ENCODE measurements around the gene VEGFD.

GRCh38 chrX:15413101-15413500 lies 28.9 kb upstream of the VEGFD start:
- no peak for TF ChIP-seq CTCF (IDR thresholded peaks at IDR 0.05)
- no peak for TF ChIP-seq POLR2A (IDR thresholded peaks at IDR 0.05; ENCODE audit: low read length)
- TF ChIP-seq ZC3H11A (IDR thresholded peaks at IDR 0.05) = no peak
- TF ChIP-seq, protein P1, sequence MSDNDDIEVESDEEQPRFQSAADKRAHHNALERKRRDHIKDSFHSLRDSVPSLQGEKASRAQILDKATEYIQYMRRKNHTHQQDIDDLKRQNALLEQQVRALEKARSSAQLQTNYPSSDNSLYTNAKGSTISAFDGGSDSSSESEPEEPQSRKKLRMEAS (IDR thresholded peaks at IDR 0.05) = no peak
- no peak for TF ChIP-seq SMC3 (IDR thresholded peaks at IDR 0.05)
- TF ChIP-seq, protein P2, sequence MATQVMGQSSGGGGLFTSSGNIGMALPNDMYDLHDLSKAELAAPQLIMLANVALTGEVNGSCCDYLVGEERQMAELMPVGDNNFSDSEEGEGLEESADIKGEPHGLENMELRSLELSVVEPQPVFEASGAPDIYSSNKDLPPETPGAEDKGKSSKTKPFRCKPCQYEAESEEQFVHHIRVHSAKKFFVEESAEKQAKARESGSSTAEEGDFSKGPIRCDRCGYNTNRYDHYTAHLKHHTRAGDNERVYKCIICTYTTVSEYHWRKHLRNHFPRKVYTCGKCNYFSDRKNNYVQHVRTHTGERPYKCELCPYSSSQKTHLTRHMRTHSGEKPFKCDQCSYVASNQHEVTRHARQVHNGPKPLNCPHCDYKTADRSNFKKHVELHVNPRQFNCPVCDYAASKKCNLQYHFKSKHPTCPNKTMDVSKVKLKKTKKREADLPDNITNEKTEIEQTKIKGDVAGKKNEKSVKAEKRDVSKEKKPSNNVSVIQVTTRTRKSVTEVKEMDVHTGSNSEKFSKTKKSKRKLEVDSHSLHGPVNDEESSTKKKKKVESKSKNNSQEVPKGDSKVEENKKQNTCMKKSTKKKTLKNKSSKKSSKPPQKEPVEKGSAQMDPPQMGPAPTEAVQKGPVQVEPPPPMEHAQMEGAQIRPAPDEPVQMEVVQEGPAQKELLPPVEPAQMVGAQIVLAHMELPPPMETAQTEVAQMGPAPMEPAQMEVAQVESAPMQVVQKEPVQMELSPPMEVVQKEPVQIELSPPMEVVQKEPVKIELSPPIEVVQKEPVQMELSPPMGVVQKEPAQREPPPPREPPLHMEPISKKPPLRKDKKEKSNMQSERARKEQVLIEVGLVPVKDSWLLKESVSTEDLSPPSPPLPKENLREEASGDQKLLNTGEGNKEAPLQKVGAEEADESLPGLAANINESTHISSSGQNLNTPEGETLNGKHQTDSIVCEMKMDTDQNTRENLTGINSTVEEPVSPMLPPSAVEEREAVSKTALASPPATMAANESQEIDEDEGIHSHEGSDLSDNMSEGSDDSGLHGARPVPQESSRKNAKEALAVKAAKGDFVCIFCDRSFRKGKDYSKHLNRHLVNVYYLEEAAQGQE (IDR thresholded peaks at IDR 0.05) = no peak
- no peak for TF ChIP-seq RFX5 (IDR thresholded peaks at IDR 0.05)
- TF ChIP-seq ELK1 (IDR thresholded peaks at IDR 0.05; ENCODE audit: low read depth, low read length) = no peak
- TF ChIP-seq RAD21 (conservative IDR thresholded peaks at IDR 0.05 in 1 of 2, IDR thresholded peaks at IDR 0.05 in 1 of 2) = no peak
- no peak for TF ChIP-seq USF2 (IDR thresholded peaks at IDR 0.05)
- no peak for TF ChIP-seq BHLHE40 (IDR thresholded peaks at IDR 0.05; ENCODE audit: low read depth, low read length)
- no peak for TF ChIP-seq MAFK (IDR thresholded peaks at IDR 0.05; ENCODE audit: partially characterized antibody)
- TF ChIP-seq EP300 (IDR thresholded peaks at IDR 0.05) = no peak
